ENCODE data around the gene PDLIM5. TPM values are rescaled to one million over a fixed set of nuclear protein-coding genes. Genes with fewer than 3 reads are reported as not detected.

The PDLIM5 gene
- total and polyA plus RNA-seq, 7 experiments from 2014 or later = 14.4 to 61.7 (median 35.7) TPM

DNA sequence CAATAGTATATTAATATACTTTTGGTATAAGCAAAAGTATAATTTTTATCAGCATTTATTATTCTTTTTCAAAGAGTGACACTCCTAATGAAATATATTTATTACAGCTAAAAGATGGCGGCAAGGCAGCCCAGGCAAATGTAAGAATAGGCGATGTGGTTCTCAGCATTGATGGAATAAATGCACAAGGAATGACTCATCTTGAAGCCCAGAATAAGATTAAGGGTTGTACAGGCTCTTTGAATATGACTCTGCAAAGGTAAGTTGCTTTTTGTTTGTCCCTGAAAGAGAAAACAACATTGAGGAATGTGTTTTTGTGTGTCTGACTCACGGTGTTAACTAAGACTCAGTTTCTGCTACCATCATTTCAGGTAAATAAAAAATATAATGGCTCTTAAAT is 71.9 kb downstream of the PDLIM5 start:
- Histone ChIP-seq H3K9me3 (ENCODE audit: control insufficient read depth in 2 of 3, low read length in 3 of 3) (no peaks in the 10 kb centered on the region), H3K27ac (ENCODE audit: low read depth, low read length) (no peak overlapping the region), H3K4me1 (ENCODE audit: control insufficient read depth in 2 of 2, insufficient read depth in 2 of 2, low read length in 2 of 2) (no peaks in the 10 kb centered on the region), H3K4me3 (ENCODE audit: low read length) (no peak overlapping the region), H3K27me3 (ENCODE audit: control insufficient read depth in 2 of 2, insufficient read depth in 2 of 2, low read length in 2 of 2) (no peaks in the 10 kb centered on the region), H3K36me3 (ENCODE audit: control insufficient read depth in 2 of 3, insufficient read depth in 3 of 3, low read length in 3 of 3) (no peaks in the 10 kb centered on the region)
- Mint-ChIP-seq H3K9me3 (peaks cover 0 to 3% (median 0%) of the 10 kb centered on the region in 11 donors), H3K4me3 (no peak overlapping the region), H3K36me3 (peaks cover 0 to 36% (median 14%) of the 10 kb centered on the region in 5 donors), H3K4me1 (peaks cover 11 to 25% (median 18%) of the 10 kb centered on the region in 7 donors), H3K27ac (no peak overlapping the region), H3K27me3 (no peaks in the 10 kb centered on the region)
- intact Hi-C loops (cut with micrococcal nuclease) = no loop called here
- ChIA-PET CTCF (no interaction called here), POLR2A (no interaction called here)
- DNase-seq = no peak
- no peak for ATAC-seq

DNA sequence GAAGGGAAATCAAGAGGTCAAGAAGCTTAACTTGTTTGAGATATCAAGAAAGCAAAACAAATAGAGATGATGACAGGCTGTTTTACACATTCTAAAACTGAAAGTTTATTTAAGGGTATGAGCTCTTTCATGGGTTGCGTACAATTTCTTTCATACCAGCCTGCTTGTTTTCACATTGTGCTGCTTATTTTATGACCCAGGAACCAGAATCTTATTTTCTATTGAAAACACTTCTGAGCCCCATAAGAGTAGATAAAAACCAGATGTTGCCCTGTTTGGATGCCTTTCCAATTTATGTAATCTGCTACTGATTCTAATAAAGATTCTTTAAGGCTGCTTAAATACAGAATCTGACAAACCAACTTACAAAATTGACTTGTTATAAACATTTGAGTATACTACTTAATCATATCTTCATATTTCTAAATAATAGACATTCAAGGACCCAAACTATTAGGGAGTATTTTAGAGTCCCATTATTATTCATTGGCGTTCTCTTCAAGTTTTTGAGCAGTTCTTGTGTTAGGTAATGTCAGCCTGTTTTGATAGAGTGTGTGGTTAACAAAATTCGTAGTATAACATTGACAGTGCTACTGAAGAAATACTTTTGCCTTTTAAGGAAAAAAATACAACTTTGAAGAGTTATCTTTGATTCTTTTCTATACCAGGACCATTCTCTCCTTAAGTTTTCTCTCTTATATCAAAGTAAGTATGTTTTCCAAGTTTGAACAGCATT is 74.4 kb downstream of the PDLIM5 start:
- no peak overlapping the region for H3K4me3 Mint-ChIP-seq
- Histone ChIP-seq H3K36me3 (ENCODE audit: control insufficient read depth in 2 of 3, insufficient read depth in 3 of 3, low read length in 3 of 3) (no peaks in the 10 kb centered on the region), H3K9me3 (ENCODE audit: control insufficient read depth in 2 of 3, low read length in 3 of 3) (no peaks in the 10 kb centered on the region), H3K4me1 (ENCODE audit: control insufficient read depth in 2 of 2, insufficient read depth in 2 of 2, low read length in 2 of 2) (no peaks in the 10 kb centered on the region), H3K4me3 (ENCODE audit: low read length) (no peak overlapping the region), H3K27ac (ENCODE audit: low read depth, low read length) (no peak overlapping the region), H3K27me3 (ENCODE audit: control insufficient read depth in 2 of 2, insufficient read depth in 2 of 2, low read length in 2 of 2) (no peaks in the 10 kb centered on the region)
- DNase-seq = no peak
- ATAC-seq = no peak
- peaks cover 0 to 3% (median 0%) of the 10 kb centered on the region in 11 donors for H3K9me3 Mint-ChIP-seq
- peaks cover 0 to 35% (median 19%) of the 10 kb centered on the region in 5 donors for H3K36me3 Mint-ChIP-seq
- H3K27ac Mint-ChIP-seq = no peak overlapping the region
- H3K4me1 Mint-ChIP-seq = peaks cover 0 to 5% (median 0%) of the 10 kb centered on the region in 7 donors
- CTCF ChIA-PET = no interaction called here
- intact Hi-C loops (cut with micrococcal nuclease) = no loop called here
- no peaks in the 10 kb centered on the region for H3K27me3 Mint-ChIP-seq
- POLR2A ChIA-PET = no interaction called here

DNA sequence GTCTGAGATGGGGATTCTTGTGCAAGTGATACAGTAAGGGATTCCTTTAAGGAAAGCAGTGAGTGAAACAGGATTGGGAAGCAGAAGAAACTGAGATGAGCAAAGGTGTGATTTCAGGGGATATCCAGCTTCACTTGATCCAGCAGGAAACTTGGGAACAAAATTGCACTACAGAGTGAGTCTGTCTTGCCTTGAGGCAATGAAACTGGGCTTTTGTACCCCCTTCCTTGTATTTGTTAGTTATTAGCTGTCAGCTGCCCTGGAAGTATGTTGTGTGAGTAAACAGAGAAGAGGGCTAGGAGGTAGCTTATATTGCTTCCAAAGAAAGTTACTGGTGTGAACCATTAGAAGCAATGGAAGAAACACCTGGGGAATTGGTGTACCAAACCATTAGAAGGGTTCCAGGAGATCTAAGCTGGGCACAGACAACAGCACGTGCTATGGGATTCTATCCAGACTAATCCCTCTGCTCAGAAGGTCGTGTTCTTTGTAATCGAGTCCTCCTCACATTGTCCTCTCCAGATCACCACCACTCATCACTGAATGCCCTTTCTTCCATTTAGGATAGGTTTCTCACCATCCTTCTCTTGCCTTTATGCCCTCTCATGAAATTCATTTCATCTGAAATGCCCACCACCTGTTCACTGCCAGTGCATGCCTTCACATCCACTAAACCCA is 76.0 kb downstream of the PDLIM5 start:
- Mint-ChIP-seq H3K27ac (no peak overlapping the region), H3K4me3 (no peak overlapping the region), H3K36me3 (peaks cover 0 to 39% (median 19%) of the 10 kb centered on the region in 5 donors), H3K4me1 (peaks cover 0 to 5% (median 0%) of the 10 kb centered on the region in 7 donors), H3K9me3 (peaks cover 0 to 3% (median 0%) of the 10 kb centered on the region in 11 donors), H3K27me3 (no peaks in the 10 kb centered on the region)
- POLR2A ChIA-PET = no interaction called here
- ATAC-seq (no peak), DNase-seq (no peak)
- Histone ChIP-seq H3K27ac (ENCODE audit: low read depth, low read length) (no peak overlapping the region), H3K27me3 (ENCODE audit: control insufficient read depth in 2 of 2, insufficient read depth in 2 of 2, low read length in 2 of 2) (no peaks in the 10 kb centered on the region), H3K36me3 (ENCODE audit: control insufficient read depth in 2 of 3, insufficient read depth in 3 of 3, low read length in 3 of 3) (no peaks in the 10 kb centered on the region), H3K9me3 (ENCODE audit: control insufficient read depth in 2 of 3, low read length in 3 of 3) (no peaks in the 10 kb centered on the region), H3K4me3 (ENCODE audit: low read length) (no peak overlapping the region), H3K4me1 (ENCODE audit: control insufficient read depth in 2 of 2, insufficient read depth in 2 of 2, low read length in 2 of 2) (no peaks in the 10 kb centered on the region)
- CTCF ChIA-PET = interaction anchor here (0.5 kb wide), 1 partner anchor 495 kb away, joined by 4 read pairs; no protein-coding TSS in a partner anchor
- intact Hi-C loops (cut with micrococcal nuclease) = no loop called here

DNA sequence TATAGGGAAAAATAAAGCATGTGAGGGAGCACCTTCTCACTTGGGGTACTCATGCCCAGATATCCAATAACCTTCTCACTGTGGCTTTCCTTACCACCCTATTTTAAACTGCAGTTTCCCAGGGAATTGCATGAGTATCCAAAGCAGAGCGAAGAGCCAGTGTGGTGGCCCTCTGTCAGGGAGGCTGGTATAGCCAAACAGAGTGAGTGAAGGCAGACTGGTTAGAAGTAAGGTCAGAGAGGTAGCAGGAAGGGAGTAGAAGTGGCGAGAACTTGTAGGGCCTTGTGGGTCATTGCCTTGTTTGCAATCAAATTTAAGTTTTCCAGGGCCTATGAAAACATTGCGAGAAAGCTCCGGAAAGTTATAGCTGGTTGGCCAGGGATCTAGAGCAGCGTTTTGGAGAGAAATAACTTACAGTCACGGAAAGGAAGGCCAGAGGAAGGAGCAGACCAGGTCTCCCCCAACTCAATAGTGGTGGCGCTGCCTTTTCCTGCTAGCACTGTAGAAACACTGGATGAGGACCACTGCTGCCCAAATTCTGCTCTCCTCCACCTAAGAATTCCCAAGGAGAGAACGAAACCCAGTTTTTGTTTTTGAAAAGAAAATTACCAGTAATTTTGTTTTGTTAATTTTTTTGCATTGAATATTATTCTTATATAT is 77.2 kb downstream of the PDLIM5 start:
- no peaks in the 10 kb centered on the region for H3K27me3 ChIP-seq (ENCODE audit: control insufficient read depth in 2 of 2, insufficient read depth in 2 of 2, low read length in 2 of 2)
- H3K36me3 ChIP-seq (ENCODE audit: control insufficient read depth in 2 of 3, insufficient read depth in 3 of 3, low read length in 3 of 3) = no peaks in the 10 kb centered on the region
- H3K4me1 ChIP-seq (ENCODE audit: control insufficient read depth in 2 of 2, insufficient read depth in 2 of 2, low read length in 2 of 2) = no peaks in the 10 kb centered on the region
- Mint-ChIP-seq H3K4me3 (no peak overlapping the region), H3K9me3 (peaks cover 0 to 3% (median 0%) of the 10 kb centered on the region in 11 donors), H3K27me3 (no peaks in the 10 kb centered on the region), H3K27ac (no peak overlapping the region), H3K36me3 (peaks cover 0 to 35% (median 19%) of the 10 kb centered on the region in 5 donors), H3K4me1 (peaks cover 0 to 5% (median 4%) of the 10 kb centered on the region in 7 donors)
- DNase-seq = no peak
- ATAC-seq = no peak
- ChIA-PET POLR2A (no interaction called here), CTCF (interaction anchor here (0.6 kb wide), 1 partner anchor 206 kb away, joined by 3 read pairs; no protein-coding TSS in a partner anchor)
- no peak overlapping the region for H3K27ac ChIP-seq (ENCODE audit: low read depth, low read length)
- H3K4me3 ChIP-seq (ENCODE audit: low read length) = no peak overlapping the region
- intact Hi-C loops (cut with micrococcal nuclease) = no loop called here
- no peaks in the 10 kb centered on the region for H3K9me3 ChIP-seq (ENCODE audit: control insufficient read depth in 2 of 3, low read length in 3 of 3)

DNA sequence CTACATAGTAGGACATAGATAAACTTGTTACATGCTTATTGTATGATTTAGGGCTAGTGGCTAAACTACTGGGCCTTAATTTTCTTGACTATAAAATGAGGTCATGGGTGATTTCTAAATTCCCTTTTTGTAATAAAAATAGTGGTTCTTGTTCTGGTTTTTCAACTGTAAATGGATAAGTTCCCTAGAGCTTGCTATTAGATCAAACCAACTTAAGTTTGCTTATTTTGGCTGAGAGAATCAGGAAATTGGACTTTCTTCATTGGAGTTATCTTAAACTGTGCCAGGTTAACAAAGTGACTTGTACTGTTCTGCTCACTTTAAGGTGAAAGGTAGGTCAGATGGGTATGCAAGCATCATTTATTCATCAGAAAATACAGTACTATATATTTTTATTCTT is 78.3 kb downstream of the PDLIM5 start:
- no peaks in the 10 kb centered on the region for H3K27me3 Mint-ChIP-seq
- H3K9me3 Mint-ChIP-seq = no peaks in the 10 kb centered on the region
- H3K36me3 Mint-ChIP-seq = peaks cover 0 to 30% (median 15%) of the 10 kb centered on the region in 5 donors
- no peak overlapping the region for H3K27ac ChIP-seq (ENCODE audit: low read depth, low read length)
- CTCF ChIA-PET = no interaction called here
- H3K9me3 ChIP-seq (ENCODE audit: control insufficient read depth in 2 of 3, low read length in 3 of 3) = no peaks in the 10 kb centered on the region
- DNase-seq (no peak), ATAC-seq (no peak)
- intact Hi-C loops (cut with micrococcal nuclease) = no loop called here
- peaks cover 3 to 12% (median 4%) of the 10 kb centered on the region in 7 donors for H3K4me1 Mint-ChIP-seq
- no peaks in the 10 kb centered on the region for H3K27me3 ChIP-seq (ENCODE audit: control insufficient read depth in 2 of 2, insufficient read depth in 2 of 2, low read length in 2 of 2)
- no peak overlapping the region for H3K27ac Mint-ChIP-seq
- POLR2A ChIA-PET = no interaction called here
- H3K4me3 ChIP-seq (ENCODE audit: low read length) = no peak overlapping the region
- no peaks in the 10 kb centered on the region for H3K4me1 ChIP-seq (ENCODE audit: control insufficient read depth in 2 of 2, insufficient read depth in 2 of 2, low read length in 2 of 2)
- H3K4me3 Mint-ChIP-seq = no peak overlapping the region
- H3K36me3 ChIP-seq (ENCODE audit: control insufficient read depth in 2 of 3, insufficient read depth in 3 of 3, low read length in 3 of 3) = no peaks in the 10 kb centered on the region

DNA sequence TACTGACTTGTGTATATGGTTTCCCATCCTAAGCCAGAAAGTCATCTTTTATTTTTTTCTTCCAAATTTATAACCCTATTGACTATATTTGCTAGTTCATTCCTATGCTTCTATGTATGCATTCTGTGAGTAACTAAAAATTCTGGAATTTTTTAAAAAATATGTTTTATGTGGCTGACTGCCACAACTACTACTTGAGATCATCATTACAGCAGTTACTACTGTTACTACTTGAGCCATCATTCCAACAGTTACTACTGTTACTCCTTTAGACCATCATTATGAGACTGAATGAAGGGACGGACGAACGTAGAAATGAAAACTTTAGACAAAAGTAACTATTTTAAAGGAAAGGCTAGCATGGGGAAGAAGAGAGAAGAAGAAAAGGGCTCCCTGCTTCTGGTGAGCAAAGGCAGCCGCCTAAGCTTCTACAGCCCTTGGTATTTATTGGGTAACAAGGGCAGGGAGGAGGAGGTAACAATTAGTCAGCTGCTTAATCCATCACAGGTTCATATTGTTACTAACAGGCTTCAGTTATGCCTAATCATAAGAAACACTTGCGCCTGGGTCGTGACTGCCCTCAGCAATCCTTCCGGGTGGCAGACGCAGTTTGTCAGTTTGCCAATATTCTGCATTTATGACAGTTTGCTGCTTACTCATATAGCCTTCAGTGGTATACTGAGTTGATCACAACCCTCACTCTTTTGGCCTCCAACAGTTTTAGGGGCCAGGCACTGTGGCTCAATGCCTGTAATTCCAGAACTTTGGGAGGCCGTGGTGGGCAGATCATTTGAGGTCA is 80.4 kb downstream of the PDLIM5 start:
- DNase-seq (no peak), ATAC-seq (no peak)
- intact Hi-C loops (cut with micrococcal nuclease) = no loop called here
- ChIA-PET POLR2A (no interaction called here), CTCF (no interaction called here)
- Histone ChIP-seq H3K4me3 (ENCODE audit: low read length) (no peak overlapping the region), H3K9me3 (ENCODE audit: control insufficient read depth in 2 of 3, low read length in 3 of 3) (no peaks in the 10 kb centered on the region), H3K27me3 (ENCODE audit: control insufficient read depth in 2 of 2, insufficient read depth in 2 of 2, low read length in 2 of 2) (no peaks in the 10 kb centered on the region), H3K4me1 (ENCODE audit: control insufficient read depth in 2 of 2, insufficient read depth in 2 of 2, low read length in 2 of 2) (no peaks in the 10 kb centered on the region), H3K36me3 (ENCODE audit: control insufficient read depth in 2 of 3, insufficient read depth in 3 of 3, low read length in 3 of 3) (no peaks in the 10 kb centered on the region), H3K27ac (ENCODE audit: low read depth, low read length) (no peak overlapping the region)
- H3K36me3 Mint-ChIP-seq = peaks cover 0 to 29% (median 14%) of the 10 kb centered on the region in 5 donors
- no peak overlapping the region for H3K27ac Mint-ChIP-seq
- H3K4me1 Mint-ChIP-seq = peaks cover 3 to 16% (median 8%) of the 10 kb centered on the region in 7 donors
- no peak overlapping the region for H3K4me3 Mint-ChIP-seq
- H3K9me3 Mint-ChIP-seq = no peaks in the 10 kb centered on the region
- no peaks in the 10 kb centered on the region for H3K27me3 Mint-ChIP-seq
